Sigmoid colon (tissue), 7 donors: ENCODE measurements around the gene TXNRD2. TPM values are rescaled to one million over a fixed set of nuclear protein-coding genes. Genes with fewer than 3 reads are reported as not detected.
A peak's percentile ranks its signal among the peaks of the same experiment; 100 is the strongest.

Experiments used
- DNase-seq: peaks from one replicate; pipeline ENCODE4 v3.0.0-alpha.2; 2019
- H3K27ac ChIP-seq, 4 donors: fragments of 200-600 bp; sonication (generic); one replicate each; pipeline ENCODE4 v1.5.1; 2016 to 2019; ENCODE audit warnings: mild to moderate bottlenecking in 1 of 4
- H3K27me3 ChIP-seq, 3 donors: fragments of 200-600 bp; sonication (generic); one replicate each; pipeline ENCODE4 v1.5.1; 2019; ENCODE audit warnings: mild to moderate bottlenecking in 1 of 3
- H3K36me3 ChIP-seq, 4 donors: fragments of 200-600 bp; sonication (generic); one replicate each; pipeline ENCODE4 v1.5.1; 2016 to 2019
- H3K4me1 ChIP-seq, 4 donors: fragments of 200-600 bp; sonication (generic); one replicate each; pipeline ENCODE4 v1.5.1; 2017 to 2019
- H3K4me3 ChIP-seq, 4 donors: fragments of 200-600 bp; sonication (generic); one replicate each; pipeline ENCODE4 v1.5.1; 2017 to 2019; ENCODE audit warnings: mild to moderate bottlenecking in 2 of 4, moderate library complexity in 1 of 4
- H3K9me3 ChIP-seq, 4 donors: fragments of 200-600 bp in 3 of 4; sonication (generic) in 3 of 4; one replicate each; pipeline versions ENCODE4 v1.5.1 to v1.6.1; 2013 to 2019
- EP300 ChIP-seq, 4 donors: sonication (generic); formaldehyde crosslinking; IDR thresholded peaks; one replicate each; pipeline ENCODE4 v1.6.1; 2017; ENCODE audit warnings: antibody characterized with exemption in 4 of 4
- POLR2A ChIP-seq, 2 donors: fragments of 450-650 bp; IDR thresholded peaks; one replicate each; pipeline ENCODE4 v1.6.1; 2016; ENCODE audit warnings: antibody characterized with exemption in 2 of 2, mild to moderate bottlenecking in 2 of 2, moderate library complexity in 2 of 2
- POLR2AphosphoS5 ChIP-seq, 4 donors: sonication (generic); formaldehyde crosslinking; IDR thresholded peaks; one replicate each; pipeline ENCODE4 v1.6.1; 2017; ENCODE audit warnings: antibody characterized with exemption in 4 of 4
- WGBS, 2 donors: extraction: QIAGEN DNeasy Blood & Tissue Kit; methylation state at CpG; one replicate each; pipeline ENCODE4 v1.1.7; 2013; 5-methylcytosine and 5-hydroxymethylcytosine counted together
- intact Hi-C: fragments of 100-400 bp; cut with DNase I; formaldehyde crosslinking; loops from one replicate; pipeline ENCODE4 v1.15.1; 2023
- polyA plus RNA-seq, 3 donors: library from polyadenylated mRNA; stranded (reverse); fragments of 200-250 nt; gene quantifications; one replicate each; pipeline ENCODE4 v1.2.3, GENCODE V29; 2013
- total RNA-seq, 4 donors: library from RNA; depleted of rRNA; stranded (reverse); fragments of >200 nt; gene quantifications; one replicate each; pipeline ENCODE4 v1.1.0, GENCODE V29; 2016
- TF ChIP-seq, protein P1 (sequence below), 4 experiments: fragments of 450-650 bp in 3 of 4; fragments of 200-600 bp in 1 of 4; IDR thresholded peaks; one replicate each; pipeline ENCODE4 v1.5.1; 2016 to 2019; ENCODE audit warnings: antibody characterized with exemption in 4 of 4, mild to moderate bottlenecking in 3 of 4, moderate library complexity in 2 of 4
- donor health status: healthy with polysubstance abuse.
- donor health status: Bipolar disorder and iron deficiency.
- donor health status: healthy.

The TXNRD2 gene
- total and polyA plus RNA-seq, 7 donors = 13.2 to 29.6 (median 18.3) TPM

GRCh38 chr22:19854778-19855503 is 86.7 kb downstream of the TXNRD2 start, which contains the start of the genes GNB1L and RTL10:
TSS of gene GNB1L (minus strand) at chr22:19854874. CDS start at chr22:19821355, 33,519 bp downstream.
TSS of gene RTL10 (minus strand) at chr22:19854874. CDS start at chr22:19852261, 2,613 bp downstream.
- Histone ChIP-seq H3K9me3 (no peaks in the 10 kb centered on the region), H3K4me3 (peak within 1 kb of the TSS; percentile 69 to 95 (median 77)), H3K27ac (peak within 1 kb of the TSS; percentile 95 to 97 (median 96)), H3K27me3 (no peaks in the 10 kb centered on the region), H3K4me1 (peaks cover 0 to 38% (median 27%) of the 10 kb centered on the region in 4 donors), H3K36me3 (peaks cover 9 to 26% (median 18%) of the 10 kb centered on the region in 4 donors)
- intact Hi-C loops = loop anchor here (2.0 to 10.0 kb wide), 4 partner anchors 26 to 410 kb away; partner anchors contain the start of genes C22orf39 and ZDHHC8
- WGBS, 2 donors = 0 to 1% methylated on average over 81 of the region's 81 CpGs
- DNase-seq = peak; percentile 98
- TF ChIP-seq, protein P1, sequence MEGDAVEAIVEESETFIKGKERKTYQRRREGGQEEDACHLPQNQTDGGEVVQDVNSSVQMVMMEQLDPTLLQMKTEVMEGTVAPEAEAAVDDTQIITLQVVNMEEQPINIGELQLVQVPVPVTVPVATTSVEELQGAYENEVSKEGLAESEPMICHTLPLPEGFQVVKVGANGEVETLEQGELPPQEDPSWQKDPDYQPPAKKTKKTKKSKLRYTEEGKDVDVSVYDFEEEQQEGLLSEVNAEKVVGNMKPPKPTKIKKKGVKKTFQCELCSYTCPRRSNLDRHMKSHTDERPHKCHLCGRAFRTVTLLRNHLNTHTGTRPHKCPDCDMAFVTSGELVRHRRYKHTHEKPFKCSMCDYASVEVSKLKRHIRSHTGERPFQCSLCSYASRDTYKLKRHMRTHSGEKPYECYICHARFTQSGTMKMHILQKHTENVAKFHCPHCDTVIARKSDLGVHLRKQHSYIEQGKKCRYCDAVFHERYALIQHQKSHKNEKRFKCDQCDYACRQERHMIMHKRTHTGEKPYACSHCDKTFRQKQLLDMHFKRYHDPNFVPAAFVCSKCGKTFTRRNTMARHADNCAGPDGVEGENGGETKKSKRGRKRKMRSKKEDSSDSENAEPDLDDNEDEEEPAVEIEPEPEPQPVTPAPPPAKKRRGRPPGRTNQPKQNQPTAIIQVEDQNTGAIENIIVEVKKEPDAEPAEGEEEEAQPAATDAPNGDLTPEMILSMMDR (IDR thresholded peaks at IDR 0.05) = no peak
- peak in 1 of 4 donors; percentile 26 for TF ChIP-seq EP300 (IDR thresholded peaks at IDR 0.05)
- peak; percentile 85 to 98 (median 96) for TF ChIP-seq POLR2AphosphoS5 (IDR thresholded peaks at IDR 0.05)
- peak; percentile 86 to 91 for TF ChIP-seq POLR2A (IDR thresholded peaks at IDR 0.05)

GRCh38 chr22:19853879-19854777 is 87.5 kb downstream of the TXNRD2 start:
- no peak for DNase-seq
- Histone ChIP-seq H3K4me1 (peaks cover 0 to 38% (median 27%) of the 10 kb centered on the region in 4 donors), H3K27me3 (no peaks in the 10 kb centered on the region), H3K27ac (peak overlapping the region; percentile 95 to 97 (median 96)), H3K36me3 (peaks cover 9 to 33% (median 18%) of the 10 kb centered on the region in 4 donors), H3K9me3 (no peaks in the 10 kb centered on the region), H3K4me3 (peak overlapping the region; percentile 69 to 95 (median 77))
- 1 to 2% methylated on average over 49 of the region's 49 CpGs for WGBS, 2 donors
- intact Hi-C loops = loop anchor here (2.0 to 10.0 kb wide), 4 partner anchors 27 to 409 kb away; partner anchors contain the start of genes C22orf39 and ZDHHC8
- TF ChIP-seq, protein P1 (IDR thresholded peaks at IDR 0.05) = no peak
- no peak for TF ChIP-seq POLR2AphosphoS5 (IDR thresholded peaks at IDR 0.05)
- no peak for TF ChIP-seq POLR2A (IDR thresholded peaks at IDR 0.05)
- TF ChIP-seq EP300 (IDR thresholded peaks at IDR 0.05) = no peak

GRCh38 chr22:19853058-19853878 is 88.3 kb downstream of the TXNRD2 start:
- intact Hi-C loops = loop anchor here (10.0 kb wide), 2 partner anchors 282 to 408 kb away; partner anchors contain the start of genes C22orf39 and ZDHHC8
- peaks cover 0 to 38% (median 27%) of the 10 kb centered on the region in 4 donors for H3K4me1 ChIP-seq
- H3K4me3 ChIP-seq = peak overlapping the region; percentile 69 to 95 (median 77)
- H3K27ac ChIP-seq = peak overlapping the region; percentile 95 to 97 (median 96)
- 26 to 56% methylated on average over 11 of the region's 11 CpGs for WGBS, 2 donors
- H3K9me3 ChIP-seq = no peaks in the 10 kb centered on the region
- H3K27me3 ChIP-seq = no peaks in the 10 kb centered on the region
- peaks cover 9 to 33% (median 18%) of the 10 kb centered on the region in 4 donors for H3K36me3 ChIP-seq
- no peak for TF ChIP-seq EP300 (IDR thresholded peaks at IDR 0.05)
- TF ChIP-seq POLR2AphosphoS5 (IDR thresholded peaks at IDR 0.05) = no peak
- TF ChIP-seq, protein P1 (IDR thresholded peaks at IDR 0.05) = no peak
- DNase-seq = peak; percentile 64
